HG02943 (cell line): Measurements from ENCODE around the gene CDH15.

Experiments used
- ATAC-seq: cut with Tn5 transposase; IDR thresholded peaks from one replicate; pipeline ENCODE4 v1.9.1; 2021; ENCODE audit warnings: mild to moderate bottlenecking, low read depth, moderate library complexity; ENCODE audit not compliant: unreplicated experiment

CDH15 gene

DNA sequence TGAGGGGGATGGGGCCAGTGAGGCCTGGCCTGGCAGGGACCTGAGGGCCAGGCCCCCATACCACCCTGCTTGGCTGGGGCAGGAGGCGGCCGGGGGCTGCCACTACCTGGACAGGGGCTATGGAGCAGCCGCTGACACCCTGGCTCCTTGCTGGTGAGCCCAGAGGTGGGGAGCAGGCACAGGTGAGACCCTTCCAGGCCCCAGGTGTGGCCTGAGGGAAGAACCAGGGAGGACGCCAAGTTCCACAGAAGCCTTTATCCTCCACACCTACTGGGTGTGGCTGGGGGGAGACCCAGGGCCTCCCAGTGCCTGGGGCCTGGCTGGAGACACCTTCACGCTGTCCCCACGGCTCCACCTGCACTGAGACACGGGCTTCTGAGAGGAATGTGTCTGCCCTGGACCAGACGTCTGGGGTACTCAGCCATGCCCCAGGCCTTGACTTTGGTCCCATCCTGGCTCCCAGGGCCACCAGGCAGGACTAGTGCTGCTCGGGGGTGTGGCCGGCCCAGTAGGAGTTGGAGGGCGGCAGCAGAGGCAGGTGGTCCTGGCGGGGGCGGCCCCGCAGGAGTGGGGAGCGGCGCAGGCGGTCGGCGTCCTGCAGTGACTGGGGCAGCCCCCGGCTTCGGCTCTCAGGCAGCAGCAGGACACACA lies 24.1 kb downstream of the CDH15 start:
- no peak for ATAC-seq

DNA sequence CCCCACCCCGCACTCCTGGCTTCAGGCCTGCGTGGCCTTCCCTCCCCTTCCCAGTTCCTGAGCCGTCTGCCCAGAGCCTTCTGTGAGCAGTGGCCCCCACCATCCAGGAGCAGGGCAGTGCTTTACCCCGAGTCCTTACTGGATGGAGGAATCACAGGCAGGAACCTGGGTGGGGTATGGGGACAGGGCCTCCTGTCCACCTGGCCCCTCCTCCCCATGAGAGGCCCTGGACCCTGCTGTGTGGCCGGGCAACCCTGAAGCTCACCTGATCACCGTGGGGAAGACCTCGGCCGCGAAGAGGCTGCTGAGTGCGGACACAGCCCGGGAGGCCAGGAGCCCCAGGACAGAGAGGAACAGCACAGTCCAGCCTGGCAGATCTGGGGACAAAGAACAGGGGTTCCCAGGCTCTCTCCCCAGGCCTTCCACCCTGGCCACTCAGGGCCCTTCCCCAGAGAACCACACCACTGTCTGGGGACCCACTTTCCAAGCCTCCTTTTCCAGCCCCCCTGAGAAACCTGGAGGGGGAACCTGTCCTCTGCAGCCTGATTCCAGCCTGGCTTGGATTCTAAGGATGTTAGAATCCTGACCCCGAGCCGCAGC lies 25.6 kb downstream of the CDH15 start:
- no peak for ATAC-seq

DNA sequence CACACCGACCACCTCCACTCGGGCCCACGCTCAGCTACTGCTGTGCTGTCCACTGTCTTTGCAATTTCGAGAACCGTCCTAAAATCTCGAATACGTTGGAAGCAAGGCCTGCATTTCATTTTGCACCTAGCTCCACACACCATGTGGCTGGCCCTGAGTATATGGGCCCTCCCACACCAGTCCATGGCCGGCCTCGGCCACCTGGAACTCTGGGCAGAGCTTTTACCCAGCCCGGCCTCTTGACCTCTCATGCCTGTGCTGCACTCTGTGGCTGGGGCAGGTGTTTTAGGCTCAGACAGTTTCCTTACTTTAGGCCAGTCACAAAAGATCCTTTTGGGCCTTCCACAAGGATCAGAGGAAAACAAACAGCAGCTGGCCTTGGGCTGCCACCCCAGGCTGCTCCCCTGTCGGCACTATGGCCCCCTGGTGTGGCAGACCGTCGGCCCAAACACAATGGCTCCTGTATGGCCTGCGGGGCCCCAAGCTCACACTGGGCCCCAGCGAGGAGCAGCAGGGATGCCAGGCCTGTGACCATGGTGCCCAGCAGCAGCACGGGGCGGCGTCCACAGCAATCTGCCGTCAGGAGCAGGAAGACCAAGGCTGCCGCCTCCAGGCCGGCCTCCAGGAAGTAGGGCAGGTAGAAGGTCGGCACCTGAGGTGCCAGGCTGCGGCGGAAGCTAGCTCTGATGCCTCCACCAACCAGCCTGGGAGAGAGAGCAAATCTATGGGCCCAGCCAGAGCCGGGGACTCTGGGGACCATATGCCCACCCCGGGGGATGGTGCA lies 26.3 kb downstream of the CDH15 start:
- no peak for ATAC-seq

DNA sequence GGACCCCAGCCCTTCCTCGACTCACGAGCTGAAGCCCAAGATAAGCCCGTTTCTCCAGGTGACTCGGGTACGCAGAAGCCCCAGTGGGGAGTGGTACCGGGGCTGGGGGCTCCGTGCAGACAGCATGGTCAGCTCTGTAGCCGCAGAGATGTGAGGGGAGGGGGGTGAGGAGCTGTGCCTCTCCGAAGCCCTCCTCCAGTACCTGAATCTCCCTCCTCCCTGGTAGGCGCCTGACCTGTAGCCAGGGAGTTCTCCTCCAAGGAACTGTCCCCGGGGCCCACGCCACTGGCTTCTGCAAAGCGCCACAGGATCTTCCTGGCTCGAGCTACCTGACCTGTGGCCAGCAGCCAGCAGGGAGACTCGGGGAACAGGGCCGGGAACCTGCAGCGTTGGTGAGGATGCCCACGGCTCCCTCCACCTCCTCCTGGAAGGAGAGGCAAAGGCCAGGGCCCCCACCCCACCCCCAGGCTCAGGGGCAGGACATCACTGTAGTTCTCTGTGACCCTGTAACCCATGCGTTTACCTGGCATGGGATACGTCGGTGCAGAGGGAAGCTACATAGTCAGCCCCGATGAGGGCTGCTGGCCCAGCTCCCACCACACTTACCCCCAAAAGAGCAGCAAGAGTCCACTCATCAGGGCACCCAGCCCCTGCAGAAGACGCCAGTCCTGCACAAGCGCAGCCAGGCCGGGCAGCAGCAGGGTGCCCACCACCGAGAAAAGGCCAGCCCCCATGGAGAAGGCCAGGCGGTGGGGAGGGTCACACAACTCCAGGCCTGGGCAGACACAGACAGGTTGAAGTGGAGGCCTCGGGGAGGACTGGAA lies 27.1 kb downstream of the CDH15 start:
- ATAC-seq: no peak

DNA sequence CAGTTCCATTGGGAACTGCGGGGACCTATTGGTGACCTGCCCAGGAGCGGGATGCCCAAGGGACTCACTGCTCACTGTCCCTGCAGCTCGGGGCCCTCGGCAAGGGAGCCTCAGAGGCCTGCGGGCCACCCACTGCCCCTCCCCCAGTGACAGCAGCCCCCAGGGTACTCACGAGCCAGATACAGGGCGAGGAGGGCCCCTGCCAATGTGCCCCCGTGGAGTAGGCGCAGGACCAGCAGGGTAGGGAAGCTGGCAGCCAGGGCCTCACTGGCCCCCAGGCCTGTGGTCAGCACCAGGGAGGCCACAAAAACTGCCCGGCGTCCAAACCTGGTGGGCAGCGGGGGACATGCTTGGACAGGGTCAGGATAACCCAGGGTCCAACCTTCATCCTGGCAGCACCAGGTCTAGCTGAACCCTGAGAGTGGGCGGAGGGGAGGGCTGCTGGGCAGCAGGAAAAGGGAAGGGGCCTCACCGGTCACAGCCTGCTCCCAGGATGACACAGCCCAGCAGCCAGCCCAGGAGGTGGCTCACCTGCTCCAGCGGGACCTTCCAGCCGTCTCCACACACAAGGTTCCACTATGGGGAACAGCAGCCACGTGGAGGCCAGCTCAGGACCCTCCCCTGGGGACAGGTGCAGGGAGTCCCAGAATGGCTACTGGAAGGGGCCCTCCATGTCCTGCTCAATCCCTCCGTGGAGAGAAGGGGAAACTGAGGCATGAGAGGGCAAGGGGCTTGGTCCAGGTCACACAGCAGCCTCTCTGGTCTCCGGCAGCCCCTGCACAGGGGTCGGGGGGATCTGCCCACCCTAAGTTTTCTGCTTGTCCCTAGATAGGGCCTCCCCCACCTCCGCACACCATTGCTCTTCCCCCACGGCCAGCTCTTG lies 27.9 kb downstream of the CDH15 start:
- no peak for ATAC-seq

DNA sequence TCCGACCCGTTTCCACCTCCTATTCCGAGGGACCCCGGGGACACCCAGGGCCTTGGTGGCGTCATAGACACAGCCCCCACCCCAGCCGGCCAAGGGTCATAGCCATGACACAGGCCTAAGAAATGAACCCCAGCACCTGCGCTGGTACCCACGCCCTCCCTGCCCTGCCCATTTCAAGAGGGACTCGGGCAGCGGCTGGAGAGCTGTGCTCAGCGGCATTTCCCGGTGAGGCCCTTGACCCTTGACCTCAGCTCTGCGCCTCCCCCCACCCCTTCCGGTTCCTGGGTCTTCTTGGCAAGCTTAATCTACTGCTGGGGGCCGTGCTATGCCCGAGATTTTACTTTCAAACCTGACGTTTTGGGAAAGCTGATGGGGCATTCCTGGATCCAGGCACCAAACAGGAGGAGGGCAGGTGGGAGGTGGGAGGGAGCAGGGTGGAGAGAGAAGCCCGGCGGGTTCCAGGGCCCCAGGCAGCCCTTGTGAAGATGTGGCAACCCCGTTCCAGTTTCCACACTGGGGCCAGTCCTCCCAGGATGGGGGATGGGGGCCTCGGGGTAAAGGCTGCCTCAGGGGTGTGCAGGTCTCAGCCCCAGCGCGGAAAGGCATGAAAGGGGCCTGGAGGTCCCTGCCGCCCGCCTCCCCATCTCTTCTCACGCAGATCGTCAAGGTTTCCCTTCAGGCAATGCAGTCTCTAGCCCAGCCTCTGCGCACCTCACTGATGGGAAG lies 28.7 kb downstream of the CDH15 start, which contains the start of gene SLC22A31:
SLC22A31 (minus strand) TSS at position 414 of the 726 bp plus-strand sequence; CDS start at position 378, 36 bp downstream.
- ATAC-seq: no peak

DNA sequence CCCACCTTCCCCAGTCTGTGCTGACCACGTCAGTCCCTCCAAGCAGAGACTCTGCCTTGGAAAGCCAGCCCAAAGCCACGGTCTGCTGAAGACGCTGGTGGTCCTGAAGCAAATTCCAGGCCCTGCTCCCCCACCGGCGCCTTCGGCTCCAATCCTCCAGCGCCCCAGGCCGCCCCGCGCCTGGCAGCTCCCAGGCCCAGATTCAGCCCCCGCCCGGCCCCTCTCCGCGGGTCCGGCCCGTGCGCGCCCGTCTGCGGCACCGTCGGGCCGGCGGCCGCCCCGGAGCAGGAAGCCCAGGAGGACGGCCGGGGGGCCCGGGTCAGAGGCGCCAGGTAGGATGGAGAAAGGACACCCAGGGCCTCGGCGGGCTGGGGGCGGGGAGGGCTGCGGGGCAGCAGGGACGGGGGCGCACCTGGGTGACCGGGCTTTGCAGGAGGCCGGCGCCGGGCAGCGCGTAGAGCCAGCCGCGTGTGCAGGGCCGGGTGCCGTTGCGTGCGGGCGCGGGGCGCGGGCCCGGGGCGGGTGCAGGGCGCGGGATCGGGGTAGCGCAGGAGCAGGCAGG lies 29.4 kb downstream of the CDH15 start:
- ATAC-seq: no peak

DNA sequence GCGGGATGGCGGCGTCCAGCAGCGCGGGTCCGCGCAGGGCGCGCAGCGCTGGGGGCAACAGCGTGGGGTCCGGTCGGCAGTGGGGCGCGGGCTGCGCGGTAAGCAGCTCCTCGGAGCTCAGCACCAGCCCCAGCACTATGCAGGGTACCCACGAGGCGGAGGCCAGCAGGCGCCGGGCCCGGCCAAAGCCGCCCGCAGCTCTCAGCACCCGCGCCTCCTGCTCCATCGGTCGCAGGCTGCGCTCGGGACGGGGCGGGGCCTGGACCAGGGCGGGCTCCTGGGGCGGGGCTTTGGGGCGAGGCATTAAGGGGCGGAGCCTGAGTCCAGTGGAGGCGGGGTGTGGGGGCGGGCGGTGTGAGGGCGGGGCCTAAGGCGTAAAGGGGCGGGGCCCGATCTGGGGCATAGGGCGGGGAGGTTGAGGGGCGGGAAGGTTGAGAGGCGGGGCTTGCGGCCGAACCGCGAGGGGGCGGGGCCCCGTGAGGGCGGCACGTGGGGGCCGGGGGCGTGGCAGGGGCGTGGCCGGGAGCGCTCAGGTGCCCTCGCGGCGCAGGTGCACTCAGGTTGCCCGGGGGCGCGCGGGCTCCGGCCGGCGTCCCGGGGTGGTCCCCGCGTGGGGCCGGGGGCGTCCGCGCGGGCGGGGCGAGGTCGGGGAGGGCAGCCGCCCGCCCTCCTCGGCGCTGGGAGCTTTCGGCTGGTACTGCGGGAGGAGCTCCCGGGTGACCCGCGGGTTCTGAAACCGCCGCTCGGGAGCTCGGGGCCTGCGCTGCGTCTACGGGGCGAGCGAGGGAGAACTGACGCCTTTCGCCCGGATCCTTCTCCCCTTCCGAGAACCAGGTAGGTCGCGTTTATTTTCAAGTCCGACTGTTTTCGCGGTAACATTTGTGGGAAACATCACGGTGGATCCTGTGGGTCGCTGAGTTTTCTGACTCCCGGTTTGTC lies 30.2 kb downstream of the CDH15 start:
- ATAC-seq: no peak

DNA sequence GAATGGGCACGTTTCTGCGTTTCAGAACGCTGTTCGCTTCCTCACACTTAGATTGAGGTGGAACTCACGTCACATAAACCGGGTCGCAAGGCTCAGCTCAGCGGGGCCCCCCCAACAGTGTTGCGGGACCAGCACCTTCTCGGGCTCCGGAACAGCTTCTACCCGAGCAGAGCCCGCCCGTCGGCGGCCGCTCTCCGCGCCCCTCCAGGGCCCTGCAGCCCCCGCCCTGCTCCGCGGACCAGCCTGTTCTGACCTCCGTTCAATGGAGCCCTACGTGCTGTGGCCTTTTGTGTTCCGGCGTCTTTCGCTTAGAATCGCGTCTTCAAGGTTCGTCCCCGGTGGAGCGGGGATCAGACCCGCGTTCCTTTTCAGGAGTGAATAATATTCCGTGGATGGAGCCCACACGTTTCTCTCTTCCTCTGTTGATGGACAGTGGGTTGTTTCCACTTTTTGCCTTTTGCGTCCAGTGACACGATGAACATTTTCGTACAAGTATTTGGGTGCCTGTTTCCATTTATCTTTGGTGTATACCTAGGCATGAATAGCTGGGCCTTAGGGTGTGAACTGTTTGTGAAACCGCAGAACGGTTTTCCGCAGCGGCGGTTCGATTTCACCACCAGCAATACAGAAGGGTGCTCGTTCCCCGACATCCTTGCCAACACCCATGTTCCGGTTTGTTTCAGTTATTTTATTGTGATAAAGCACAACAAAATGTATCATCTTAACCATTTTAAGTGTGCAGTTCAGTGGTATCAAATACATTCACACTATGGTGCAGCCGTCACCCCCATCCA lies 31.1 kb downstream of the CDH15 start:
- ATAC-seq: no peak

DNA sequence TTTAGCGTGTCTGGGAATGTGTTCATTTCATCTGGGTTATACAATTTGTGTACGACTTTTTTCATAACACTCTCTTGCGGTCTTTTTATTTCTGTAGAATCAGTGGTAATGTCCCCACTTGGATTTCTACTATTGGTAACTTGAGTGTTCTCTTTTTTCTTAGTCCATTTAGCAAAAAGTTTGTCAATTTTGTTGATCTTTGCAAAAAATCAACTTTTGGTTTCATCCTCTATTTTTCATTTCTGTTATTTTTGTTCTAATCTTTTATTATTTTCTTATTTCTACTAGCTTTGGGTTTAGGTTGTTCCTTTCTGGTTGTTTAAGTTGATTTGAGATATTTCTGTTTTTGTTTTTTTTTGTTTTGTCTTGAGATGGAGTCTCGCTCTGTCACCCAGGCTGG lies 36.4 kb downstream of the CDH15 start:
- ATAC-seq: no peak

DNA sequence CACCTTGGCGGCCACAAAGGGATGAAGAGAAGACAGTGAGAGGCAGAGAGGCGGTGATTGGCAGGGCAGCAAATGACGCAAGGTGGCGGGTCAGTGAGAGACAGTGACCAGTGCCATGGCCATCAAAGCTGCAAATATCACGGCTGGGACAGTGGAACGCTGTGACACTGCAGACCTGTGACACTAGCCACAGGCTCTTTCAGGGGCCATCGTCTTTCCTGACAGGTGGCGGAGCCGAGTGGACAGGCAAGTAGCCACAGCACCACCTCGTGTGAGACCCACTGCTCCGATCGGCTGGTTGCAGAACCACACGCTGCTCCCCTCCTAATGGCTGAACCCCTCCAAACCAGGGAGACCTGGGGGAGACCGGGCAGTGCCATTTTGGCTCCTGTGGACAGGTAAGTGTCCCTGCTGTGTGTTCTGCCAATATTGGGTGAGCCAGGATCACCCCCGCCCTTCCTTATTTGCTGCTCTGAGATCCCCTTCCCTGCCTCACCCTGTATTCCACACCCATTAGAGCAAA lies 38.0 kb downstream of the CDH15 start:
- ATAC-seq: no peak

DNA sequence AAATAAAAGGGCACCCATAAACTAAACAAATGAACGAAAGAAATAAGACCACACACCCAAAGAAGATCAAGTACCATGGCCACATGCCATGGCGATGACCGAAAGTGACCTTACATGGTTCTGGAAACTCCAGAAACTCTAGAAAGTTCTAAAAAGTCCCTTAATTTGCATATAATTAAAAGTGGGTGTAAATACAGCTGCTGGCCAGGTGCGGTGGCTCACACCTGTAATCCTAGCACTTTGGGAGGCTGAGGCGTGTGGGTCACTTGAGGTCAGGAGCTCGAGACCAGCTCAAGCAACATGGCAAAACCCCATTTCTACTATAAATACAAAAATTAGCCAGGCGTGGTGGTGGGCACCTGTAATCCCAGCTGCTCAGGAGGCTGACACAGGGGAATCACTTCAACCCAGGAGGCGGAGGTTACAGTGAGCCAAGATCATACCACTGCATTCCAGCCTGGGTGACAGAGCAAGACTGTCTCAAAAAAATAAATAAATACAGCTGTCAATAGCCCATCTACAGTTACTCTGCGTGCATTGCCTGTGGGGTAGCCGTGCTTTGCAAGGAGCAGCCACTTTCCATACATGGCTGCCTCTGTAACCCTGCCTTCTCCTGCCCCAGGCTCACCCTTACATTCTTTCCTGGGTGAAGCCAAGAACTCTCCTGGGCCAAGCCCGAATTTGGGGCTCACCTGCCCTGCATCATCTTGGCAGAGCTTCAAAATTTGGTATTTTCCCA lies 38.8 kb downstream of the CDH15 start:
- ATAC-seq: no peak

DNA sequence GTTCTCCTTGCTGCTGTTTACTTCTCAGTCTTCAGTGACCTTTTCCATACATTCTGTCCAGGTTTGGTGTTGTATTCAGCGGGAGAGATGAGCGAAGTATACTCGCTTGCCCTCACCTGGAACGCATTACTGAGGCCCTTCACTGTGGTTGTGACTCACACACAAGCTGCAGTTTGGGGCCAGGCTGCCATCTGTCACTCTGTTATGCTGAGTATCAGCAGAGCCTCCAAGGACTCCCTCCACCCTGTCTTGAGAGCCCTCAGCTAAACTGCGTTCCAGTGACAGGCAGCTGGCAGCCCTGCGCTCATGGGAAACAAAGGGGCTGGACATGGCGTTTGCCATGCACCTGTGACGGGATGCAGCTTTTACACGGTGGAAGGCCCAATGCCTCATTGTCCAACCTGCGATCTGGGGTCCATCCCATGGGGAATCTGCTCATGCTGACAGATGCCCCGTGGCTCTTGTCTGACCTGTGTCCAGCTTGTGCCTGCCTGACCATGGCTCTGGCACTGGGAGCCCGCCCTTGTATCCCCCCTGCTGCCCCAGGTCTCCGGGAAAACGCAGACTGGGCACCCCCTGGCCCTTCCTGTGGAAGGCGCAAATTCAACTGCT lies 39.5 kb downstream of the CDH15 start:
- ATAC-seq: no peak

DNA sequence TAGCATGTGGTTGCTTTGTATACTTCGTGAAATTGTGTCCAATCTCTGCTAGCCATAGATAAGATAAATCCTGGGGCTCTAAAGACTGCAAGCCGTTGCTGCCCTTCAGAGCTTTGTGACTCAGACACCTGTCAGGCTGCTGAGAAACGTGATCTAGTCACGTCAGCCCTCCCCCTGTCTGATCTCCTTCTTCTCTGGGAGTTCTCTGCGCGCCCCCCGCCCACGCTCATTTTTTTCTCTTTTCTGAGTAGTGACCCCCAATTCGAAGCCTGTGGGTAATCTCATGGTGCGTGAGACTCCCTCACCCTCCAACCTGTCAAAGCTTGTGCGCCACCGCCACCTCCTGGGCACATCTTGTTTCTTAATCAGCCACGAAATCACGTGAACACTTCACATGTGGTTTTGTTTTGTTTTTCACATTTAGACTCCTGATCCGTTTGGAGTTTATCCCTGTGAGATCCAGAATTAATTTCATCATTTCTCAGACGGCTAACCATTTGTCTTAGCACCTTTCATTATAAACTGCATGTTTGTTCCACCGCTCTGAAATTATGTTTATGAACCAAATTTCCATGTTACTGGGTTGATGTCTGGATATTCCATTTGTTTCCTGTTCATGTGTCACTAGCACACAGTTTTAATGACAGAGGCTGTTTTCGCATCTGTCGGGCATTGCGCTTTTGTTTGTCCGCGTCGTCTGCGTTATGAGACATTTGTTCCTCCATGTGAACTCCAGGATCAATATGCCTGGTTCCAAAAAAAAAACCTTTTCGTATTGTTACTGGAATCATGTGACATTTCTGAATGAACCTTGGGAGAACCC lies 45.0 kb downstream of the CDH15 start:
- ATAC-seq: no peak

DNA sequence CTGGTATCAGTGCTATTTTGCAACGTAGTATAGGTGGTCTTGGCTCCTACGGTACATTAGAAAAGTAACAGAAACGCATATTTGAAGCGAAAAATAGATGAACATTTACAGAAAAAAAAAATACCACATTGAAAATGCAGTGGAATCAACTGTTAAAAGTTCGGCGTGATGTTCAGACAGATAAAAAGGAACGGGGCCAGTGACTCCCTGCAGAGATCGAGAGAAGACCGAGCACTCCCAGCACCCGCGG lies 45.5 kb downstream of the CDH15 start:
- ATAC-seq: peak; percentile 12
